DOHH2 (cell line): ENCODE data around the gene TSPAN33.
"Not testable (repeated sequence)": the region's sequence is repeated elsewhere in the genome, so short reads cannot be mapped to it uniquely, and the experiment has no call there.

Experiments
- H3F3A ChIP-seq: fragments of 200-600 bp; sonication (generic), shearing (Covaris generic); 2 replicates; pipeline ENCODE4 v1.6.0; 2016; ENCODE audit warnings: antibody characterized with exemption, mild to moderate bottlenecking; ENCODE audit not compliant: control insufficient read depth, insufficient read depth
- H3K27ac ChIP-seq: fragments of 200-600 bp; sonication (generic); 2 replicates; pipeline ENCODE4 v1.5.1; 2014; ENCODE audit warnings: low read depth, mild to moderate bottlenecking, low read length, moderate library complexity
- H3K27me3 ChIP-seq: fragments of 200-600 bp; sonication (generic); 2 replicates; pipeline ENCODE4 v1.6.1; 2014; ENCODE audit warnings: mild to moderate bottlenecking, low read length, mixed read lengths; ENCODE audit not compliant: control insufficient read depth
- H3K36me3 ChIP-seq: fragments of 200-600 bp; sonication (generic); 2 replicates; pipeline ENCODE4 v1.6.1; 2014; ENCODE audit warnings: mild to moderate bottlenecking, low read length, moderate library complexity, mixed read lengths; ENCODE audit not compliant: control insufficient read depth
- H3K4me1 ChIP-seq: fragments of 200-600 bp; sonication (generic); 2 replicates; pipeline ENCODE4 v1.6.1; 2014; ENCODE audit warnings: mild to moderate bottlenecking, low read length, mixed read lengths; ENCODE audit not compliant: control insufficient read depth
- H3K4me2 ChIP-seq: fragments of 200-600 bp; sonication (generic); 2 replicates; pipeline ENCODE4 v1.6.0; 2014; ENCODE audit warnings: mild to moderate bottlenecking, low read length, moderate library complexity
- H3K4me3 ChIP-seq: fragments of 200-600 bp; sonication (generic); 2 replicates; pipeline ENCODE4 v1.5.1; 2014; ENCODE audit warnings: mild to moderate bottlenecking, low read length, mixed read lengths
- H3K79me2 ChIP-seq: fragments of 200-600 bp; sonication (generic); 2 replicates; pipeline ENCODE4 v1.6.1; 2014; ENCODE audit warnings: mild to moderate bottlenecking, low read length, mixed read lengths; ENCODE audit not compliant: control insufficient read depth
- H3K9me2 ChIP-seq: fragments of 200-600 bp; sonication (generic); replicated peaks from 2 replicates; pipeline ENCODE4 v1.6.1; 2014; ENCODE audit warnings: mild to moderate bottlenecking, low read length, mixed read lengths; ENCODE audit not compliant: control insufficient read depth
- H3K9me3 ChIP-seq: fragments of 200-600 bp; sonication (generic); 2 replicates; pipeline ENCODE4 v1.6.1; 2014; ENCODE audit warnings: antibody characterized with exemption, low read length, mixed read lengths; ENCODE audit not compliant: control insufficient read depth, insufficient read depth
- H4K20me1 ChIP-seq: fragments of 200-600 bp; sonication (generic); 2 replicates; pipeline ENCODE4 v1.6.0; 2014; ENCODE audit warnings: low read depth, mild to moderate bottlenecking, antibody characterized with exemption, low read length, moderate library complexity; ENCODE audit not compliant: control insufficient read depth, insufficient read depth
- EZH2phosphoT487 ChIP-seq: fragments of 200-600 bp; sonication (generic); IDR thresholded peaks from 2 replicates; pipeline ENCODE4 v1.6.1; 2017; ENCODE audit warnings: borderline replicate concordance, mild to moderate bottlenecking, antibody characterized with exemption, low read length, moderate library complexity, mixed read lengths
- TF ChIP-seq, protein P1 (sequence below): fragments of 200-600 bp; sonication (generic); IDR thresholded peaks from one replicate; pipeline ENCODE4 v1.5.1; 2014; ENCODE audit warnings: antibody characterized with exemption, mild to moderate bottlenecking, low read depth, low read length; ENCODE audit not compliant: poor library complexity, severe bottlenecking

The TSPAN33 gene

GRCh38 chr7:129115676-129116075 lies 28.8 kb upstream of the TSPAN33 start:
- Histone ChIP-seq H3K79me2 (no peaks in the 10 kb centered on the region), H3K4me3 (no peak overlapping the region), H3K27me3 (no peaks in the 10 kb centered on the region), H3K27ac (no peak overlapping the region), H3K9me3 (peaks cover 15% of the 10 kb centered on the region), H4K20me1 (no peaks in the 10 kb centered on the region), H3K9me2 (no peaks in the 10 kb centered on the region), H3F3A (no peaks in the 10 kb centered on the region), H3K4me1 (peaks cover 9% of the 10 kb centered on the region), H3K4me2 (no peak overlapping the region), H3K36me3 (no peaks in the 10 kb centered on the region)
- TF ChIP-seq, protein P1, sequence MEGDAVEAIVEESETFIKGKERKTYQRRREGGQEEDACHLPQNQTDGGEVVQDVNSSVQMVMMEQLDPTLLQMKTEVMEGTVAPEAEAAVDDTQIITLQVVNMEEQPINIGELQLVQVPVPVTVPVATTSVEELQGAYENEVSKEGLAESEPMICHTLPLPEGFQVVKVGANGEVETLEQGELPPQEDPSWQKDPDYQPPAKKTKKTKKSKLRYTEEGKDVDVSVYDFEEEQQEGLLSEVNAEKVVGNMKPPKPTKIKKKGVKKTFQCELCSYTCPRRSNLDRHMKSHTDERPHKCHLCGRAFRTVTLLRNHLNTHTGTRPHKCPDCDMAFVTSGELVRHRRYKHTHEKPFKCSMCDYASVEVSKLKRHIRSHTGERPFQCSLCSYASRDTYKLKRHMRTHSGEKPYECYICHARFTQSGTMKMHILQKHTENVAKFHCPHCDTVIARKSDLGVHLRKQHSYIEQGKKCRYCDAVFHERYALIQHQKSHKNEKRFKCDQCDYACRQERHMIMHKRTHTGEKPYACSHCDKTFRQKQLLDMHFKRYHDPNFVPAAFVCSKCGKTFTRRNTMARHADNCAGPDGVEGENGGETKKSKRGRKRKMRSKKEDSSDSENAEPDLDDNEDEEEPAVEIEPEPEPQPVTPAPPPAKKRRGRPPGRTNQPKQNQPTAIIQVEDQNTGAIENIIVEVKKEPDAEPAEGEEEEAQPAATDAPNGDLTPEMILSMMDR: no peak
- TF ChIP-seq EZH2phosphoT487: no peak

DNA sequence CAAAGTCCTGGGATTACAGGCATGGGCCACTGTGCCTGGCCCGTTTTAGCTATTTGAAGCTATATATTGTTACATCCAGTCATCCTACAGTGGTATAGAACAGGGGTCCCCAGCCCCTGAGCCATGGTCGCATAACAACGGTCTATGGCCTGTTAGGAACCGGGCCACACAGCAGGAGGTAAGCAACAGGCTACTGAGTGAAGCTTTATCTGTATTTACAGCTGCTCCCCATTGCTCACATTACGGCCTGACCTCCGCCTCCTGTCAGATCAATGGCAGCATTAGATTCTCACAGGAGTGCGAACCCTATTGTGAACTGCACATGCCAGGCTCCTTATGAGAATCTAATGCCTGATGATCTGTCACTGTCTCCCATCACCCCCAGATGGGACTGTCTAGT lies 26.3 kb upstream of the TSPAN33 start:
- no peaks in the 10 kb centered on the region for H4K20me1 ChIP-seq
- H3K9me2 ChIP-seq: no peaks in the 10 kb centered on the region
- H3F3A ChIP-seq: no peaks in the 10 kb centered on the region
- H3K4me2 ChIP-seq: no peak overlapping the region
- no peaks in the 10 kb centered on the region for H3K79me2 ChIP-seq
- H3K4me3 ChIP-seq: no peak overlapping the region
- H3K36me3 ChIP-seq: no peaks in the 10 kb centered on the region
- H3K4me1 ChIP-seq: peaks cover 16% of the 10 kb centered on the region
- H3K27ac ChIP-seq: no peak overlapping the region
- TF ChIP-seq EZH2phosphoT487: no peak
- TF ChIP-seq, protein P1: no peak
- H3K27me3 ChIP-seq: no peaks in the 10 kb centered on the region
- peaks cover 31% of the 10 kb centered on the region for H3K9me3 ChIP-seq

GRCh38 chr7:129118976-129119375 lies 25.5 kb upstream of the TSPAN33 start:
- no peaks in the 10 kb centered on the region for H3F3A ChIP-seq
- TF ChIP-seq, protein P1: no peak
- TF ChIP-seq EZH2phosphoT487: no peak
- H3K4me2 ChIP-seq: no peak overlapping the region

GRCh38 chr7:129121501-129122077 lies 22.9 kb upstream of the TSPAN33 start:
- H3F3A ChIP-seq, H3K9me2 ChIP-seq, H3K79me2 ChIP-seq, H4K20me1 ChIP-seq, H3K27ac ChIP-seq, H3K4me2 ChIP-seq, H3K36me3 ChIP-seq, H3K4me3 ChIP-seq, H3K27me3 ChIP-seq: not testable (repeated sequence)
- H3K4me1 ChIP-seq: peaks cover 20% of the 10 kb centered on the region
- H3K9me3 ChIP-seq: peaks cover 23% of the 10 kb centered on the region

More at GRCh38 chr7:129118976-129119375, 25.5 kb upstream of the TSPAN33 start:
- Histone ChIP-seq H3K27ac (no peak overlapping the region), H4K20me1 (no peaks in the 10 kb centered on the region), H3K27me3 (no peaks in the 10 kb centered on the region), H3K4me3 (no peak overlapping the region), H3K79me2 (no peaks in the 10 kb centered on the region), H3K9me3 (peaks cover 31% of the 10 kb centered on the region), H3K4me1 (peaks cover 20% of the 10 kb centered on the region), H3K36me3 (no peaks in the 10 kb centered on the region), H3K9me2 (no peaks in the 10 kb centered on the region)
